GM18873 (cell line): Measurements from ENCODE around the gene CCDC13.

Experiments
- ATAC-seq: cut with Tn5 transposase; IDR thresholded peaks from one replicate; pipeline ENCODE4 v1.9.1; 2021; ENCODE audit warnings: mild to moderate bottlenecking, moderate library complexity, moderate number of reproducible peaks; ENCODE audit not compliant: unreplicated experiment, low FRiP score

The CCDC13 gene

DNA sequence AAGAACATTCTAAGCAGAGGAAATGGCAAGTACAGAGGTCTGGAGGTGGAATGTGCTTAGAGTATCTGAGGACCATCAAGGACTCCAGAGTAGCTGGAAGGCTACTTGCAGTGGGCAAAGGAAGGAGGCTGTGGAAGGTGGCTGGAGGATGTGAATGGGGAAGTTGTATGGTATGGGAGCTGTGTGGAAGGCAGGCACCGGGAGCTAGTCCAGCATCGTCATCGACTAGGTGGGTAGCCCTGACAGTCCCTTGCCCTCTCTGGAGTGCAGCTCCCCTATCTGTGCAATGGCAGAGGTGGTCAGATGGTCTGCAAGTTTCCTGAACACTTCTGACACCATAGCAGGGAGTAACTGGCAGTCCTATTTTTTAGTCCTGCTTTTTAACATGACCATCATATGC is 19.3 kb downstream of the CCDC13 start:
- no peak for ATAC-seq

DNA sequence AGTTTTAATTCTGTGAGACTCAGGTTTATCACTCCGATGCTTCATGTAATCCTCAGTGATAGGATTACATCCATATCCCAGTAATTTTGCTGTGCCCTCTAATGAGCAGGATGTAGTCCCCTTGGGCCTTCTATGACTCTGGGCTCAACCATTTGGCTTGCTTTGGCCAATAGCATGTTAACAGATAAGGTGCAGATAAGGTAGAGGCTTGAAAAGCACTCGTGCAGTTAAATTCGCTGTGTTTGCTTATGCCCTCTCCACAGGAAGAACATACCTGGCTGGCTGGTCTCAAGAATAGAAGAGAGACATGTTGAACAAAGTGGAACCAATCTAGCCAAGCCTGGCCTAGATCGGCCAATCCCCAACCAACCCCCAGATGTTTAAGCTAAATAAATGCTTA is 20.1 kb downstream of the CCDC13 start:
- ATAC-seq: no peak

DNA sequence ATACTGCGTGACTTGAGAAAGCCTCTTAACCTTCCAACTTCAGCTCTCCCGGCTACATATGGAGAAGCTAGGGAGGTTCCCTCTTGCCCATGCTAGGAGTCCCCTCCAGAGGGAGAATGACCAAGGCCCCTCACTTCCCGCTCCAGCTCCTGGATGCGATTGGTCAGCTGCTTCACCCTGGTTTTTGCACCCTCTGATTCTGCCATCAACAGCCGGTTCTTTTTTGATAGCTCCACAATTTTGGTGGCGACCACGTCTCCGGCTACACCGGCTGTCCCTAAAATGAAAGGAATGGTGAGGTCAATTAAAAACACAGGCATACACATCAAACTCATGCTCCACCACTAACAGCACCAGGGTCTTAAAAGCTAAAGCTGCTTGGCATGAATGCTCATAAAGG is 20.6 kb downstream of the CCDC13 start:
- ATAC-seq: no peak

DNA sequence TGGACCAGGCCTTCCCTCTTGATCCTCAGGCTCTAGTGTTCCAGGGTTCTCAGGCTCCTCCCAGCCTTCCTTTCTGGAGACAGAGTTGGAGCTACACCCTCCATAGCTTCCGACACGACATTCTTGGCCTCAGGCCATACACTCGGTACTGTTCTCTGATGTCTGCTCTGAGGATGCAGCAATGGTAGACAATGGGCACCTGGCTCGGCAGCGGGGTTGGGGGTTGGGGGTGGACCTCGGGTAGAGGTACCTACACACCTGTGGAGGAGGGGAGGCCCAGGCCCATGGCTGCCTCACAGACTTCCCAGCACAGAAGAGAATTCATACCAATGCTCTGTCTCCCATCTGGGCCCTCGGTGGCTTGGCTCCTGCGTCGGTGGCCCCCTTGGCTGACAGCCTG is 21.4 kb downstream of the CCDC13 start:
- no peak for ATAC-seq

DNA sequence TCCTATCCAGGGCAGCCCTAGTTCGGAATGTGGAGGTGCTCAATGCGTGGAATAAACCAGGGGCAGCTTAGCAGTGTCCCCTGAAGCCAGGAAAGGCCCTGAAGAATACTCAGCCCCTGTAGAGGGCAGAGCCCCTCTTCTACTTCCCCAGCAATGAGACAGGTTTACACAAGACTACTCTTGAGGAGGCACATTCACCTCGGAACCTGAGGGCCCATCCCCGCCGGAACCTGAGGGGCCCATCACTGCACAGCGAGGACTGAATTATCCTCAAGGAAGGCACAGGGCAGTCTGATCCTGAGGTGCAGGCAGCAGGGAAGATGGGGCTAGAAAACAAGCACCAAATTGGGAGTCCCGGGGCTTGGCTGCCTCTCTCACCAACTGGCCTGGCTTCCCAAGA is 22.2 kb downstream of the CCDC13 start:
- no peak for ATAC-seq

DNA sequence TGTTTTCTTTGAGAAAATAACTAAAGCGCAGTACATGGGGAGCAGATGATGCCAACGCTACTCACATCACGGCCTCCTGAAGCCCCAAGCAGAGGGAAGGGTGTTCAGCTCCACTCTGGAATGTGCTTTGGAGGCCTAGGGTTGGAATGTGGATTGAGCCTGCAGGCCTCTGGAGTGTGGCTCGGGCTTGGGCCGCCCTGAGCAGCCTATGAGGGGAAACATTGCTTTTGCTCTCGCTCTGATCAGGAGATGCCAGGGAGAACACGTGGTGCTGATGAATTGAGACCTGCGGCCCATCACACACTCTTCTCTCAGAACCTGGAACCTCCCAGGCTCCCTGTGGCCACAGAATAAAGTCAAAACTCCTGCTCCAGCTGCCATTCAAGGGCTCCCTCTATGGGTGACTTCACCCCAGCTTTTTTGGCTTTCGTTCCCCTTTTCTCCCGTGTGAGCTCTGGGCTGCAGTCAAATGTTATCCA is 23.3 kb downstream of the CCDC13 start:
- no peak for ATAC-seq

DNA sequence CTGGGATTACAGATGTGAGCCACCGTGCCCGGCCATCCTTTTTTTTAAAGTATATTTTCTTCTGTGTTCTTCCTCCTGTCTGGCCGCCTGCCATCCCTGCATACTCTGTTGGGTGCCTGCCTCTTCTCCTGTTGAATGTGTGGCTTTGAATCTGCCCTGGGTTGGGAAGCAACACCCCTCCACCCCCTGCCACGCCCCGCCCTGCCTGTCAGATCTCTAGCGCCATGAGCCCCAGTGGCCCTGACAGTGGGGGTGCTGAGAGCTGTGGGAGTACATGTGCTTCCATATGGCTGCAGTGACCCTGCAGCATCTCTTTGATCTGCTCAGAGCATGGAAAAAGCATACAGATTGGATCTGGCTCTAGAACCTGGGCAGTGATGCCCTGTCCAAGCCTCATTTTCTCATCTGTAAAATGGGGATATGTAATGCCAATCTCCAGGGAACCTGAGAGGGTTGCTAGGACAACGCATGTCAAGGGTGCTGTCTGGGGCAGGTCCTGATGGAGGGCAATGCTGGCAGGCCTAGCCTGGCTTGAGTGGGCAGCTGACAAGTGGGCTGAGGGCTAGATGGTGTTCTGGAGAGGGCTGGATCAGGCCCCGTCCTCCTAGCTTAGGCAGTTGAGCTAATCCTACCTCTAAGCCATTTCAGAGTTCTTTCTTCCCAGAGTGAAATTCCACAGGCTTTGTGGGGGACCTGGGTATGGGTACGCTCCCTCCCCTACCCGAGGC is 23.9 kb downstream of the CCDC13 start:
- ATAC-seq: no peak

DNA sequence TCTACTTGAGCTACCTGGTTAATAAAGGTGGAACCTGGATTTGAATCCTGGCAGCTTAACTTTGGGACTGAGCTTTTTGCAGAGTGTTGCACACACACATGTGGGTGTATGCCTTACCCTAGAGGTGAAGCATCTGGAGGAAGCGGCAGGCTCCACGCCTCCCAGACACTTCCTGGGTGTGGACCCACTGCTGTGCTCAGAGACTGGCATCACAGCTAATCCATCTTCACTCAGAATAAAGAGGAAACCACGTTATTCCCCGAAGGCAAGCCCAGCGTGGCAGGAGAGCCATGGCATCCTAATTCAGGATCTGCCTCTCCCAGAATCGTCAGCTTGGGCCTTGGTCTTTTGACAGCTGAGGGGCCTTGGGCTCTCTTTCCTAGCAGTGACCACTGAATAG is 25.5 kb downstream of the CCDC13 start:
- ATAC-seq: no peak

DNA sequence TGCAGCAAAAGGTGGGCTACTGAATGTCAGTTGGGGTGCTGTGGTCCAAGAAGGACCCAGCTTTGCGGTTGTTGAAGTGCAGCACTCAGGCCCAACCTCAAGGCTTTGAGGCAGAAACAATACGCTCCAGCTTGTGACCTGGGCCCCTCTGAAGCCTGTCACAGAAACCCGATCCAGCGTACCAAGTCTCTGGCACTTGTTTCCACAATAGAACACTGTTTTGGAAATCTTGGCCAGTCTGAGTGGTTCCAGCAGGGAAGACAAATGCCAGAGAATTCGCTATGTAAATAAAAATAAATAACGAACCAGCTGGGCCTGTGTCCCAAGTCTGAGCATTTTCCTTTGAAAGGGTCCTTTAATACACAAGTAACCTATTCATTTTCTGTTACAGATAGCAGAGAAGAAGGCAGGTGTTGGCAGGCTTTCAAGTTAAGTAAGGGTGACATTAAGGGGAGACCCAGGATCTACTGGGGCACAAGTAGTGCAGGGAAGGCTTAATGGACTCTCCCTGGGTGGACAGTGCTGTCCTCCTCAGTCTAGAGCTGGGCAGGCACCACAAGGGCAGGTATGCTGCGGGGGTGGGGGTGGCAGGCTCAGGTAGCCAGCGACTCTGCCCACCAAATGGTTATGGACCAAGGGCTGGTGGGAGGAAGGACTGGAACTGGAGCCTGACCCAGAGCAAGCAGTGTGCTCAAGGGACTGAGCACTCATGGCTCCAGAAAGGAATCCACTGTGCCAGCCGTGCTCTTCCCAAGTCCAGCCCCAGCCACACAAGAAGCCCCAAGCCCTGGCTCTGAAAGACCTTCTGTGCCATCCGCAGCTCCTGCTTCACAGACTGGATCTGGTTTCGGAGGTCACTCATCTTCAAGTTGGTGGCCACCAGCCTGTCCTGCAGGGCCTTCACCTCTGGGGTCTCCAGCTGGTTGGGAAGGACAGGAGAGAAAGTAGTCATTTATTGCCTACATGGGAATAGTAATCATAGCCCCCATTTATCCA is 26.3 kb downstream of the CCDC13 start:
- no peak for ATAC-seq

DNA sequence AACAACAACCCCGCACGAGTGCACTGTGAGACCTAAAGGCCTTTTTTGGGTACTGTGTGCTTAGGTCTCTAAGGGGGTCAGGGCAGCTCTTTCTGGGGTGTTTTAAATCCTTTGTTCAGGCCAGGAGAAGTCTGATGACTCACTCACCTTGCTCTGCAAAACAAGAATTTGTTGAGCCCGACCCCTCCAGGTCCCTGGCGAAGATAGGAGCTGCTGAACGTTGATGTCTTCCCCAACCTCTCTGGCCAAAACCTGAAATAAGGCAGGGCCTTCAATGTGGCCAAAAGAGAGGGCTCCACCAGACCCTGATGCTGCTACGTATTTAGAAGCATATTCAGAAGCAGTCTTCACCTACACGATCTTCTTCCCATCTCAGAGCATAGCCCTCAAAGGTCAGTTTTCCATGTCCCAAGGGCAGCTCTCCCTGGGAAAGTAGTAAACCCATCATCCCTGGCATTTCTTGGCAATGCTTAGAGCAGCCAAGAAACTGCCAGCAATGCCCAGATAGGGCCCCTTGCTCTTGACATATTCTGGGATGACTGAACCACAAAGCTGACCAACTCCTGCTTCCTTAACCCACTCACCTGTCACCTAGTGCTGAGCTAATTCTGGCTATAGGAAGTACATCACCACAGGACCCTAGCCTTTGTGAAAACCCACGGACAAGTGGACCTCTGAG is 27.1 kb downstream of the CCDC13 start:
- ATAC-seq: no peak

DNA sequence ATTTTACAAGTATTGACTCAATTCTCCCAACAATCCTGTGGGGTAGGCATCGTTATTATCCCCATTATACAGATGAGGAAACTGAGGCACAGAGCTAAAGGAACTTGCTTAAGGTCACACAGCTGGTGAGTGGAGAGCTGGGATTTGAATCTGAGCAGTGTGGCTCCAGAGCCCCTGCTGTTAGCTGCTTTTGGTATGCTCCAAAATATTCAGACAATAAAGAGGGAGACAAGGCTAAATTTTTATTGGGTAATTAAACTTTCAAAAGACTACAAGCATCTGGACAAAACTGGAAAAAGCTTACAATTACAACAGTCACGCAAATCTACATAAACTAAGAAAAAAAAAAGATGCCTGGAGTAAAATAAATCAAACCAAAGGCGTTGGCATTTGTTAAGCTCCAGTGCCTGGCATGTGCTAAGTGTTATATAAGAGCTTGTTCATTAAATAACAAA is 27.7 kb downstream of the CCDC13 start:
- ATAC-seq: no peak

DNA sequence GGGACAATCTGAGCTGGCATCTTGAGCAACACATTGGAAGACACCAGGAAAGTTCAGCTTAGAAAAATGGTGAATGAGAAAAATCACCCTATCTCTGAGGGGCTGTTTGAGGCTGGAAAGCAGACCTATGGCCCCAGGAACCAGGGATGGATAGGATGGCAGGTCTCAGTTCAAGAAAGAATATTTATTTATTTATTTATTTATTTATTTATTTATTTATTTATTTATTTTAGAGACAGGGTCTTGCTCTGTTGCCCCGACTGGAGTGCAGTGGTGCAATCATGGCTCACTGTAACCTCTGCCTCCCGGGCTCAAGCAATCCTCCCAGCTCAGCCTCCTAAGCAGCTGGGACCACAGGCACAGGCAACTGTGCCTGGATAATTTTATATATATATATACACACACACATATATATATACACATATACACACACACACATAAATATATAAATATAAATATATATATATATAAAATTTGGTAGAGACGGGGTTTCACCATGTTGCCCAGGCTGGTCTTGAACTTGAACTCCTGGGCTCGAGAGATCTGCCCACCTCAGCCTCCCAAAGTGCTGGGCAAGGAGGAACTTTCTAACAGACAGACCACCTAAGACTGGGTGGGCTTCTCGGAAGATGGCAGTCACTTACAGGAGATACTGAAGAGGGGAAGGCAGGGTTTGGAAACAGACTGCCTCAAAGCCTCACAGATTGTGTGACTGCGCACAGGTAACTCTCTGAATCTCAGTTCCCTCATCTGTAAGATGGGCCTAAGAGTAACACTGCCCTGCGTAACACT is 29.7 kb downstream of the CCDC13 start:
- no peak for ATAC-seq

DNA sequence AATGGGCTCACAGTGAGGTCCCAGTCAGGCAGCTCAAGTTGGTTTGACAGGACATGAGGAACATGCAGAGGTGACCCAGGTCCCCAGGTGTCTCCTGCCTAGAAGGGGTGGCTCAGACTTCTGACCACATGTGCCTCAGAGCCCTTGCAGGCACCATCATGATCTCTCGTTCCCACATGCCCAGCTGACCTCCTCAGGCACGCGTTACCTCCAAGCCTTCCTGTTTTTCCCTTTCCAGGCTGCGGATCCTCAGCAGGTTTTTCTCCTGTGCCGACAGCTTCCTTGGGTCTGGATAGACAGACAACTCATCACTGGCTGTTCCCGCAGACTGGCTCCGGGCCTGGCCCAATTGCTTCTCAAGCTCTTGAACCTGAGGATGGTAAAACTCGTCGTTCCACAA is 30.4 kb downstream of the CCDC13 start:
- ATAC-seq: no peak

DNA sequence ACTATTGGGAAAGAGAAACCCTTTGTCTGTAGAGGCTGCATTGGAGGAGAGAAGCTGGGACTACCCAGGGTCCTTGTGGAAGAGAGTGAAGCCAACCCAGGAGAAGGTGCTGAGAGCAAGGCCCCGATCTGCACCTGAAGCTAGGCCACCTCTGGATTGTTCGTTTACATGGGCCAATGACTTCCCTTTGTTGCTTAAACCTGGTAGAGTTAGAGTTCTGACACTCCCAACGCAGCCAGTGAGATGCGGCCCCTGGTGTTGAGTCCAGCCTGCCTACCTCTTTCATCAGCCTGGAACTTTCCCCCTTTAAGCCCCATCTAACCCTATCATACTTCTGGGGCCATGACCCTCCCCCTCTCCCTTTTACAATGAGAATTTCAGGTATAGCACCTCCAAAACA is 30.8 kb downstream of the CCDC13 start:
- ATAC-seq: no peak

DNA sequence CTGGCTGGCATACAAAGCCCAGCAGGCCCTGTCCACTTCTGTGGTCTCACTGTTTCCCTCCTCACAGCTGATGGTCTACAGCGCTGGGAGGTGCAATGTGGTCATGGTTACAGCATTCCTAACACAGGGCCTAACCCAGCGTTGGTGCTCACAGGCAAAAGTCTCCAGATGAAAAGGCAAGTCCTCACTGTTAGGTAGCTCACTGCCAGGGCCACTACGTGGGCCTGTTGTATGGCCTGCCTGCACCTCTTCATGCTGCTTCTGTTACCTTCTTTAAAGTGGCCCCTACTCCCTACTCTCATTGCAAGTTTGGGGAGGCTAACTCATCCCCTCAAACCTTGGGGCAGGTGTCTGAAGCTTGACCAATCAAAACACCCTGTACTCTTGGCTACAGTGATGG is 31.3 kb downstream of the CCDC13 start:
- ATAC-seq: no peak

DNA sequence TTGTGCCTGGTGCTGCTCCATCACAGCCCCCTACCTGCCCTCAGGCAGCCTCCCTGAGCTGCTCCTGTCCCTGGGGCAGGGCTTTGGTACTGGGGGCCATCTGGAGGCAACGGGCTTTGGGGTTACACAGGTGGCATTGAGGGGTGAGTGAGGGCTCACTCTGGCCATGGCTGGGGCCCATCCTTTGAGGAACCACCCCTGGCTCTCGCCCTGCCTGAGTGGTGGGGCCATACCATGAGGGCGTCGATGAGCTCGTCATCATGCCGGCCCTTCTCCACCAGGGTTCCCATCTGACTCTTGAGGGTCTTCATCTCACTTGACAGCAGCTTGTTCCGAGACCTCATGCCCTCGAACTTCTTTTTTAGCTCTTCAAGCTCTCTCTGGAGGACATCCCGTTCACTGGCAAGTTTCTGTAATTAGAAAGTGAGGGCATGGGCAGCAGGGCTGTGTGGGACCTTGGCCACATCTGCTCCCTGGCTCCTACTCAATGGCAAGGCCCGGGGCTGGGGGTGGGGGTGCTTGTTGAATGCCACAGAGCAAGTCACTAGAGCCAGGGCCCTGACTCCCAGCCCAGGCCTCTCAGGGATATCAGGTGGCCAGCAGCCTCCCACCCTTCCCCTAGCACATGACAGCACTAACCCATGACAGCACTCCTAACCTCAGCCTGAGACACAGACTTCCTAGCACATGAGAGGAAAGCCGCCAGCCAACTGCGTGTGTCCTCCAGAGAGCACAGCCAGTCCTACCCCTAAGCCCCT is 33.5 kb downstream of the CCDC13 start:
- ATAC-seq: no peak

DNA sequence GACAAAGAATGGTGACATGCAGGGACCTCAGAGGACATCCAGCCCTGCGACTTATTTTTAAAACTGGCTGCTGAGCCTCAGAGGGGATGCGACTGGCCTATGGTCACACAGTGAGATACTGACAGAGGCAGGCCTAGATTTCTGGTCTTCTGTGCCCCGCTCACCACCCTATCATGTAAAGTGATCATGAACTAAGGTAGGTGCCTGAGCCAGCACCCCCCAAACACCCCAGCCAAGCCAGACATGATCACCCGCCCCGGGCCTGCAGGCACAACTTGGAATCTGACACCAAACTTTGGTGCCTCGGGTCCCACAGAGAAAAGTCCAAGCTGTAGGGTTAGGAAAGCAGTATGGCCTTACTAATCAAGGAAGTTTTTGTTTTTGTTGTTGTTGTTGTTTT is 36.5 kb downstream of the CCDC13 start:
- no peak for ATAC-seq

DNA sequence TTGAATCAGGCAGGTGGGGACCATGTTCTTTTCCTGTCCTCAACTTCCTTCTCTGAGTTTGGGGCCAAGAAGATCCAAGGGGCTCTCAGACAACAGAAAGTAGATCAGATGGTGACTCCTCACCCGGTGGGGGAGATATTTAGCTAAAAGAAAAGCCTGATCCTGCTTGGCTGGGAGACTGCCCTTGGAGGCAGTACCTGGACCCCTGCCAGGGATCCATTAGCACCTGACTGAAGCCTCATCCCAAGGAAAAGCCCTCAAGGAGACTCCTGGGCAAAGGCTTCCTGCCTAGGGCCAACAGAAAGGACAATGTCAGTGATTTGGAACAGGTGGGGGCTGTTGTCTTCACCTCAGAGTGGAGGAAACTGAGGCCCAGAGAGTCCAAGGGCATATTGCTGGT is 37.0 kb downstream of the CCDC13 start:
- no peak for ATAC-seq

DNA sequence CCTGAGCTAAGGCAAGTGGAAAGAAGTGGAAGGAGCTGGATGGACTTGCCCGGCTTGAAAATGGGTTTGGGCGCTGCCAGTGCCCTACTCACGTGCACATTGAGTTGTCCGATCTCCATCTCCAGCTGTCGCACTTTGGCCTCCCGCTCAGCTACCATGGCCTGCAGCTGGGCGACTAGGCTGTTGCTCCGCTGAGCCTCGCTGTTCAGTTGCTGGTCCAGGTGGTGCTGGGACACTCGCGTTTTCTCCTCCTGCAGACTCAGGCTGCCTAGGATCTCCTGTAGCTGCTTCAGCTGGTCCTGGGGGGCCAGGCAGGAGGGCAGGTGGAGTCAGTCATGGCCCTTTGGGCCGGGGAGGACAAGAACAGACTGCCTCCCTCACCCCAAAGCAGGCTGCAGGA is 37.4 kb downstream of the CCDC13 start:
- ATAC-seq: no peak
